Upper lobe of left lung (tissue), 6 donors: ENCODE data around the gene PPP2R2D. TPM values are rescaled to one million over a fixed set of nuclear protein-coding genes. Genes with fewer than 3 reads are reported as not detected.

Experiments
- ATAC-seq, 2 donors: fragments of 200-7000 bp; cut with Tn5 transposase; one replicate each; pipeline ENCODE4 v1.9.1; 2022; ENCODE audit warnings: mild to moderate bottlenecking in 2 of 2, moderate library complexity in 2 of 2; ENCODE audit not compliant: low FRiP score in 2 of 2
- DNase-seq, 2 donors: peaks; one replicate each; pipeline ENCODE4 v3.0.0-alpha.2; 2019 to 2020
- H3K27ac ChIP-seq, 4 donors: fragments of 200-600 bp; sonication (generic); one replicate each; pipeline ENCODE4 v1.5.1; 2016 to 2019
- H3K27me3 ChIP-seq, 4 donors: fragments of 200-600 bp; sonication (generic); one replicate each; pipeline ENCODE4 v1.5.1; 2017 to 2019
- H3K36me3 ChIP-seq, 4 donors: fragments of 200-600 bp; sonication (generic); one replicate each; pipeline ENCODE4 v1.5.1; 2016 to 2019
- H3K4me1 ChIP-seq, 4 donors: fragments of 200-600 bp; sonication (generic); one replicate each; pipeline ENCODE4 v1.5.1; 2018 to 2019
- H3K4me3 ChIP-seq, 4 donors: fragments of 200-600 bp; sonication (generic); one replicate each; pipeline ENCODE4 v1.5.1; 2017 to 2019; ENCODE audit warnings: mild to moderate bottlenecking in 2 of 4, moderate library complexity in 1 of 4
- H3K9me3 ChIP-seq, 4 donors: fragments of 200-600 bp; sonication (generic); one replicate each; pipeline ENCODE4 v1.5.1; 2018 to 2019
- CTCF ChIP-seq, 6 experiments: fragments of 450-650 bp in 4 of 6; fragments of 200-600 bp in 2 of 6; sonication (generic) in 2 of 6; IDR thresholded peaks; one replicate each; pipeline ENCODE4 v1.5.1; 2016 to 2019; ENCODE audit warnings: antibody characterized with exemption in 6 of 6
- EP300 ChIP-seq, 4 donors: sonication (generic); formaldehyde crosslinking; IDR thresholded peaks; one replicate each; pipeline ENCODE4 v1.5.1; 2017; ENCODE audit warnings: antibody characterized with exemption in 4 of 4, control low read depth in 2 of 4
- POLR2A ChIP-seq, 4 donors: fragments of 450-650 bp; IDR thresholded peaks; one replicate each; pipeline ENCODE4 v1.5.1; 2016 to 2017; ENCODE audit warnings: antibody characterized with exemption in 4 of 4, mild to moderate bottlenecking in 2 of 4
- POLR2AphosphoS5 ChIP-seq, 2 donors: sonication (generic); formaldehyde crosslinking; IDR thresholded peaks; one replicate each; pipeline ENCODE4 v1.5.1; 2017; ENCODE audit warnings: antibody characterized with exemption in 2 of 2
- WGBS, 2 donors: methylation state at CpG; one replicate each; pipeline ENCODE4 v1.1.5; 2017 to 2018; 5-methylcytosine and 5-hydroxymethylcytosine counted together
- total RNA-seq, 6 donors: library from RNA; depleted of rRNA in 4 of 6; stranded (reverse); fragments of >200 nt in 4 of 6; gene quantifications; one replicate each; pipeline versions ENCODE4 v1.1.0 to v1.2.1, GENCODE V29; 2016 to 2021
- donor health status: DM: no; HTN: no; CAD: no; lungs with moderate emphysema.
- donor health status: DM: no; HTN: yes; CAD: no; lungs with severe emphysema.

The PPP2R2D gene
- total RNA-seq, 6 donors from 2014 or later, result 20.5 to 60.8 (median 28.7) TPM

- Histone ChIP-seq H3K4me3 (no peak overlapping the region), H3K27me3 (no peaks in the 10 kb centered on the region), H3K36me3 (peaks cover 0 to 16% (median 3%) of the 10 kb centered on the region in 4 donors), H3K9me3 (no peaks in the 10 kb centered on the region), H3K27ac (no peak overlapping the region), H3K4me1 (peaks cover 23 to 37% (median 36%) of the 10 kb centered on the region in 4 donors)
- 78% methylated on average over 8 of the region's 8 CpGs for WGBS, 2 donors
- DNase-seq (no peak), ATAC-seq (no peak)
- TF ChIP-seq POLR2AphosphoS5 (IDR thresholded peaks at IDR 0.05) (no peak), CTCF (IDR thresholded peaks at IDR 0.05) (no peak), EP300 (IDR thresholded peaks at IDR 0.05) (no peak), POLR2A (IDR thresholded peaks at IDR 0.05) (no peak)
These were observed 8.4 kb downstream of the PPP2R2D start for GRCh38 chr10:131909014-131909808.

- 90 to 91% methylated on average over 11 of the region's 11 CpGs for WGBS, 2 donors
- H3K4me1 ChIP-seq, result peaks cover 16 to 31% (median 29%) of the 10 kb centered on the region in 4 donors
- no peak overlapping the region for H3K27ac ChIP-seq
- TF ChIP-seq POLR2A (IDR thresholded peaks at IDR 0.05) (no peak), POLR2AphosphoS5 (IDR thresholded peaks at IDR 0.05) (no peak), EP300 (IDR thresholded peaks at IDR 0.05) (no peak), CTCF (IDR thresholded peaks at IDR 0.05) (no peak)
- no peaks in the 10 kb centered on the region for H3K9me3 ChIP-seq
- H3K27me3 ChIP-seq, result no peaks in the 10 kb centered on the region
- peaks cover 0 to 16% (median 3%) of the 10 kb centered on the region in 4 donors for H3K36me3 ChIP-seq
- H3K4me3 ChIP-seq, result no peak overlapping the region
- no peak for DNase-seq
- ATAC-seq, result no peak
These were observed 9.1 kb downstream of the PPP2R2D start for GRCh38 chr10:131909929-131910328.

- peaks cover 0 to 13% (median 3%) of the 10 kb centered on the region in 4 donors for H3K36me3 ChIP-seq
- no peaks in the 10 kb centered on the region for H3K27me3 ChIP-seq
- no peaks in the 10 kb centered on the region for H3K9me3 ChIP-seq
- DNase-seq (no peak), ATAC-seq (peak in 1 of 2 donors; percentile 28)
- 93 to 98% methylated on average over 12 to 15 of the region's 15 CpGs for WGBS, 2 donors
- TF ChIP-seq EP300 (IDR thresholded peaks at IDR 0.05) (no peak), POLR2A (IDR thresholded peaks at IDR 0.05) (no peak), POLR2AphosphoS5 (IDR thresholded peaks at IDR 0.05) (no peak), CTCF (IDR thresholded peaks at IDR 0.05) (no peak)
- peaks cover 11 to 22% (median 21%) of the 10 kb centered on the region in 4 donors for H3K4me1 ChIP-seq
- no peak overlapping the region for H3K27ac ChIP-seq
- H3K4me3 ChIP-seq, result no peak overlapping the region
These were observed 10.0 kb downstream of the PPP2R2D start for GRCh38 chr10:131910663-131911314.

DNA sequence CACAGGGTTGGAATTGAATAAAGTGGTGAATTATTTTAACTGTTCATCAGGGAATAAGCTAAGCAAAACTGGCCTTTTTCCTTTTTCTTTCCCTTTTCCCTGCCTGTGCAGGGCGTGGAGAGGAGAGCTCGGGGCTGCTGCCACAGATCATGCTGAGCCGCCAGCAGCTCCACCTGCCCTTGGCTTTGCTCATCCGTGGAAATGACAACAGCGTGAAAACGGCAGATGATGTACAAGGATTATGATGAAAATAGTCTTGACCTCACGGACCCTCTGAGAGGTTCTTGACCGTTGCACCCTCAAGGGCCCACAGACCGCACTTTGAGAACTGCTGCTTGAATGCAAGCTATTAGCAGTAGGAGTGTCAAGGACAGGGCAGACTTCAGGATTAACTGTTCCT is 10.6 kb downstream of the PPP2R2D start:
- WGBS, 2 donors, result 71 to 73% methylated on average over 9 of the region's 9 CpGs
- no peak for TF ChIP-seq POLR2AphosphoS5 (IDR thresholded peaks at IDR 0.05)
- no peak for TF ChIP-seq EP300 (IDR thresholded peaks at IDR 0.05)
- TF ChIP-seq POLR2A (IDR thresholded peaks at IDR 0.05), result no peak
- no peak for TF ChIP-seq CTCF (IDR thresholded peaks at IDR 0.05)
- H3K36me3 ChIP-seq, result peaks cover 0 to 11% (median 3%) of the 10 kb centered on the region in 4 donors
- H3K9me3 ChIP-seq, result no peaks in the 10 kb centered on the region
- no peak overlapping the region for H3K4me3 ChIP-seq
- H3K4me1 ChIP-seq, result peaks cover 11 to 22% (median 16%) of the 10 kb centered on the region in 4 donors
- DNase-seq (peak in 1 of 2 donors; percentile 15), ATAC-seq (no peak)
- H3K27ac ChIP-seq, result no peak overlapping the region
- no peaks in the 10 kb centered on the region for H3K27me3 ChIP-seq
